IPS-NIHi11 (cell line): ENCODE measurements around the gene DSC1.

Experiments
- DNase-seq: peaks from one replicate; pipeline ENCODE4 v3.0.0; 2012; ENCODE audit warnings: mixed read lengths, low spot score

Gene DSC1

GRCh38 chr18:31103423-31103822, 59.2 kb downstream of the DSC1 start:
- DNase-seq = no peak

- DNase-seq = no peak
Observed at GRCh38 chr18:31102941-31103340, 59.7 kb downstream of the DSC1 start.

GRCh38 chr18:31102025-31102684, 60.5 kb downstream of the DSC1 start, which contains the start of gene DSC2:
TSS of gene DSC2 (minus strand) at chr18:31102421. CDS start at chr18:31101971, 450 bp downstream.
- peak; percentile 78 for DNase-seq

GRCh38 chr18:31101183-31102024, 61.3 kb downstream of the DSC1 start:
- peak; percentile 71 for DNase-seq

GRCh38 chr18:31100436-31101182, 62.0 kb downstream of the DSC1 start:
- peak; percentile 73 for DNase-seq

- DNase-seq = no peak
Observed at GRCh38 chr18:31099450-31100230, 63.0 kb downstream of the DSC1 start.

- no peak for DNase-seq
Observed at GRCh38 chr18:31098878-31099277, 63.8 kb downstream of the DSC1 start.

GRCh38 chr18:31097666-31098065, 65.0 kb downstream of the DSC1 start:
- DNase-seq = no peak

- DNase-seq = no peak
Observed at GRCh38 chr18:31093880-31094279, 68.8 kb downstream of the DSC1 start.

- no peak for DNase-seq
Observed at GRCh38 chr18:31093294-31093693, 69.4 kb downstream of the DSC1 start.

- DNase-seq = no peak
Observed at GRCh38 chr18:31091350-31091749, 71.3 kb downstream of the DSC1 start.

GRCh38 chr18:31088532-31088931, 74.1 kb downstream of the DSC1 start:
- no peak for DNase-seq

- no peak for DNase-seq
Observed at GRCh38 chr18:31079973-31080372, 82.7 kb downstream of the DSC1 start.
